ENCODE data around the gene SAPCD2. TPM values are rescaled to one million over a fixed set of nuclear protein-coding genes. Genes with fewer than 3 reads are reported as not detected.

The SAPCD2 gene
- total RNA-seq, 1 donor from 2014 or later, result 2.7 TPM

- Histone ChIP-seq H3K4me3 (no peak overlapping the region), H3K27ac (no peak overlapping the region), H3K9me3 (no peaks in the 10 kb centered on the region), H3K27me3 (no peaks in the 10 kb centered on the region), H3K4me1 (no peaks in the 10 kb centered on the region), H3K36me3 (peaks cover 0 to 20% of the 10 kb centered on the region in 2 donors)
- intact Hi-C loops (cut with DNase I), result no loop called here
- TF ChIP-seq CTCF (IDR thresholded peaks at IDR 0.05), result no peak
- no peak for TF ChIP-seq POLR2A (IDR thresholded peaks at IDR 0.05)
- TF ChIP-seq POLR2AphosphoS5 (IDR thresholded peaks at IDR 0.05; ENCODE audit: insufficient read depth in 1 of 2, low read depth in 1 of 2), result no peak
- DNase-seq (ENCODE audit: extremely low spot score in 2 of 2), result no peak
Measured at GRCh38 chr9:137016436-137016835, 53.9 kb downstream of the SAPCD2 start.

- Histone ChIP-seq H3K36me3 (peaks cover 0 to 20% of the 10 kb centered on the region in 2 donors), H3K27me3 (no peaks in the 10 kb centered on the region), H3K27ac (no peak overlapping the region), H3K4me1 (no peaks in the 10 kb centered on the region), H3K4me3 (no peak overlapping the region), H3K9me3 (no peaks in the 10 kb centered on the region)
- intact Hi-C loops (cut with DNase I), result no loop called here
- TF ChIP-seq POLR2AphosphoS5 (IDR thresholded peaks at IDR 0.05; ENCODE audit: insufficient read depth in 1 of 2, low read depth in 1 of 2), result no peak
- TF ChIP-seq CTCF (IDR thresholded peaks at IDR 0.05), result no peak
- no peak for TF ChIP-seq POLR2A (IDR thresholded peaks at IDR 0.05)
- DNase-seq (ENCODE audit: extremely low spot score in 2 of 2), result no peak
Measured at GRCh38 chr9:137015976-137016375, 54.4 kb downstream of the SAPCD2 start.

- H3K36me3 ChIP-seq, result peaks cover 0 to 20% of the 10 kb centered on the region in 2 donors
- TF ChIP-seq POLR2A (IDR thresholded peaks at IDR 0.05) (no peak), CTCF (IDR thresholded peaks at IDR 0.05) (no peak), POLR2AphosphoS5 (IDR thresholded peaks at IDR 0.05; ENCODE audit: insufficient read depth in 1 of 2, low read depth in 1 of 2) (no peak)
Measured at GRCh38 chr9:137015540-137015930, 54.8 kb downstream of the SAPCD2 start.

GRCh38 chr9:137014776-137015539 is 55.4 kb downstream of the SAPCD2 start:
- Histone ChIP-seq H3K4me1 (no peaks in the 10 kb centered on the region), H3K36me3 (peaks cover 0 to 20% of the 10 kb centered on the region in 2 donors), H3K4me3 (no peak overlapping the region), H3K27me3 (no peaks in the 10 kb centered on the region), H3K27ac (no peak overlapping the region), H3K9me3 (no peaks in the 10 kb centered on the region)
- no peak for DNase-seq (ENCODE audit: extremely low spot score in 2 of 2)
- TF ChIP-seq POLR2AphosphoS5 (IDR thresholded peaks at IDR 0.05; ENCODE audit: insufficient read depth in 1 of 2, low read depth in 1 of 2), result no peak
- intact Hi-C loops (cut with DNase I), result no loop called here

More at GRCh38 chr9:137015540-137015930, 54.8 kb downstream of the SAPCD2 start:
- DNase-seq (ENCODE audit: extremely low spot score in 2 of 2), result no peak
- no peaks in the 10 kb centered on the region for H3K27me3 ChIP-seq
- no peaks in the 10 kb centered on the region for H3K9me3 ChIP-seq
- intact Hi-C loops (cut with DNase I), result no loop called here
- no peak overlapping the region for H3K27ac ChIP-seq
- H3K4me1 ChIP-seq, result no peaks in the 10 kb centered on the region
- no peak overlapping the region for H3K4me3 ChIP-seq

- no peaks in the 10 kb centered on the region for H3K9me3 ChIP-seq
- TF ChIP-seq POLR2A (IDR thresholded peaks at IDR 0.05), result no peak
- TF ChIP-seq CTCF (IDR thresholded peaks at IDR 0.05), result no peak
- TF ChIP-seq POLR2AphosphoS5 (IDR thresholded peaks at IDR 0.05; ENCODE audit: insufficient read depth in 1 of 2, low read depth in 1 of 2), result no peak
- DNase-seq (ENCODE audit: extremely low spot score in 2 of 2), result no peak
- H3K4me3 ChIP-seq, result no peak overlapping the region
- no peaks in the 10 kb centered on the region for H3K27me3 ChIP-seq
- no peaks in the 10 kb centered on the region for H3K4me1 ChIP-seq
- no peak overlapping the region for H3K27ac ChIP-seq
- intact Hi-C loops (cut with DNase I), result no loop called here
- peaks cover 0 to 20% of the 10 kb centered on the region in 2 donors for H3K36me3 ChIP-seq
Measured at GRCh38 chr9:137014166-137014565, 56.2 kb downstream of the SAPCD2 start.
